NCI-H2107 treated with DMSO at 0.1 percent for 48 hours (cell line): Measurements from ENCODE around the gene HSD11B1L.
A peak's percentile ranks its signal among the peaks of the same experiment; 100 is the strongest.
"Not testable (repeated sequence)": the region's sequence is repeated elsewhere in the genome, so short reads cannot be mapped to it uniquely, and the experiment has no call there.

Source experiments
- DNase-seq: peaks from one replicate; lab custom pipeline; 2025; ENCODE audit not compliant: unreplicated experiment; lab: John Stamatoyannopoulos, UW

The HSD11B1L gene

DNA sequence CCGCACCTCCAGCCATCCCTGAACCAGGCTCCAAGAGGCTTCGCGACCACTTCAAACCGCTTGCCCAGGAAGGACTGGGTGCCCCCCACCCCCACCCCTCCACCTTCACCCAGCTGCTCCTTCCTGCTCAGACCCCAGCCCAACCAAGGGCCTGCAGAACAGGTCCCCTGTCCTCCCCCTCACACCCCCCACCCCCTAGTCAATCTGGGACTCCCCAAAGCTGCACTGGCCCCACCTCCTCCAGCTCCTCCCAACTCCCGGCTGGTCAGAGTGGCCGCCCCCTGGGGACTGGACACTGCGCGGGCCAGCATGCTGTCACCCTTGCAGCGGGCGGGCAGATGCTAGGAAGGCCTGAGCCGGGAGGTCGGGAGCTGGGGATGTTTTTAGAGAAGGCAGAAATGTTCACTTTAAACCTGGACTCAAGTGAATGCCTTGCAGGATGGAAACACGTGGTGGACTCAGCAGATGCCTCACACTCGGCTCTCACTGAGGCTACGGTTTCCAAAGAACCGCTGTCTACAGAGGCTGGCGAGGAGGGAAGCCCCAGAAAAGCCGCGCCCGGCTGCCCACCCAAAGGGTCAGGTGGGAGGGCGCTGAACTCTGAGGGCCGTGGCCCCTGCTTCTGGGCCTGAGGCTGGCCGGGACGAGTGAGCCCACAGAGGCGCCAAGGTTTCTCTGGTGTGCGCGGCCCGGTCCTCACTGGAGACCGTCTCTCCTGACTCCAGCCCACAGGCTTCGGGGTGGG, 17.2 kb downstream of the HSD11B1L start:
- DNase-seq = no peak

DNA sequence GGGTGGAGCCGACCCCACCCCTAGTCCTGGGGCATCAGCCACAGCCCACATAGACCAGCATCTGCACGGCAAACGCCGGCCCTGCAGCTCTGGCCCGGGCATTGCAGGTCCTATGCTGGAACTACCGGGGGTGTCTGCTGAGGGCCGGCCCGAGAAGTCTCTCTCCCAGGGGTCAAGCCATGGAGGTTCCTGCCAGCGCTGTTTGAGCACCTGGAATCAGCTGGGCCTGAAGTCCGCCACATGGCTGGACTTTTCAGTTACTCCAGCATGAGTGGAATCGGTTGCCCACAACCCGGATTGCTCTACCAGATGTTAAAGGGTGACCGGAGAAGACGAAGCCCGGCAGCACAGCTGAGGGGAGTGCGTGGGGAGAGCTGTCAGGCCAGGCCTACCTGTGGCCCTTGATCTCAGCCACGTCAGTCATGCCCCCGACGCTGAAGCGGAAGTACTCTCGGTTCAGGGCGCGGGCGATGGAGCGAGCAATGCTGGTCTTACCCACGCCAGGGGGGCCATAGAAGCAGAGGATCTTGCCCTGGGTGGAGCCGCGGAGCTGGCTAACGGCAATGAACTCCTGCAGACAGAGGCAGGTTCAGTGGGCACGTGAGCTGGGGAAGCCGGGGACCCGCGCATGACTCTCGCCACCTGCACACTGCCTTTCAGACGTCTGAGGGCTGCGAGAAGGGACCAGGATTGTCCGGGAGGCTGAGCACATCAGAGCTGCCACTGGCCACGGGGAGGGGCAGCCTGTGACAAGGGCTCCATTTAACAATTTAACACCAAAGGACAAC, 18.0 kb downstream of the HSD11B1L start:
- no peak for DNase-seq

DNA sequence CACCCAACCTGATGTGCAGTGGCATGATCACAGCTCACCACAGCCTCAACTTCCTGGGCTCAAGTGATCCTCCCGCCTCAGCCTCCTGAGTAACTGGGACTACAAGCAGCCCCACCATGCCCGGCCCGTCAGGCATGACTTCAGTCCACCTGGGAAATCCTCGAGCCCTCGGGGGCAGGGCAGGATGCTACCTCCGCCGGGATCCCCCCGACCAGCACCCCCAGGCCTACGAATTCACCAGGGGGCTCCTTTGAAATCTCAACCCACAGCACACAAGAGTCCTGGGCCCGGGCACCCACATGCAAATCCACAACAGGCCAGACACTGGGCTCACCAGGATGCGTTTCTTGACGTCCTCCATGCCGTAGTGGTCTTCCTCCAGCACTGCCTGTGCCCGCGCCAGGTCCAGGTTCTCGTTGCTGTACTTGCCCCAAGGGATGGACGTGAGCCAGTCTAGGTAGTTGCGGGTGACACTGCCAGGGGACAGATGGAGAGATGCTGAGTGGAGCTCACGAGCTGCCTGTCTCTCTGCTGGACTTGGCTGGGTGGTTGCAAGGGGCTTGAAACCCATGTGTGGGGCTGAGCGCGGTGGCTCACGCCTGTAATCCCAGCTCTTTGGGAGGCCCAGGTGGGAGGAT, 19.7 kb downstream of the HSD11B1L start:
- no peak for DNase-seq

DNA sequence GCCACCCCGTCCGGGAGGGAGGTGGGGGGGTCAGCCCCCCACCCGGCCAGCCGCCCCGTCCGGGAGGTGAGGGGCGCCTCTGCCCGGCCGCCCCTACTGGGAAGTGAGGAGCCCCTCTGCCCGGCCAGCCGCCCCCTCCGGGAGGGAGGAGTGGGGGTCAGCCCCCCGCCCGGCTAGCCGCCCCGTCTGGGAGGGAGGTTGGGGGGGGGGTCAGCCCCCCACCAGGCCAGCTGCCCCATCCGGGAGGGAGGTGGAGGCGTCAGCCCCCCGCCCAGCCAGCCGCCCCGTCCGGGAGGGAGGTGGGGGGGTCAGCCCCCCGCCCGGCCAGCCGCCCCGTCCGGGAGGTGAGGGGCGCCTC, 21.2 kb downstream of the HSD11B1L start:
- DNase-seq = not testable (repeated sequence)

DNA sequence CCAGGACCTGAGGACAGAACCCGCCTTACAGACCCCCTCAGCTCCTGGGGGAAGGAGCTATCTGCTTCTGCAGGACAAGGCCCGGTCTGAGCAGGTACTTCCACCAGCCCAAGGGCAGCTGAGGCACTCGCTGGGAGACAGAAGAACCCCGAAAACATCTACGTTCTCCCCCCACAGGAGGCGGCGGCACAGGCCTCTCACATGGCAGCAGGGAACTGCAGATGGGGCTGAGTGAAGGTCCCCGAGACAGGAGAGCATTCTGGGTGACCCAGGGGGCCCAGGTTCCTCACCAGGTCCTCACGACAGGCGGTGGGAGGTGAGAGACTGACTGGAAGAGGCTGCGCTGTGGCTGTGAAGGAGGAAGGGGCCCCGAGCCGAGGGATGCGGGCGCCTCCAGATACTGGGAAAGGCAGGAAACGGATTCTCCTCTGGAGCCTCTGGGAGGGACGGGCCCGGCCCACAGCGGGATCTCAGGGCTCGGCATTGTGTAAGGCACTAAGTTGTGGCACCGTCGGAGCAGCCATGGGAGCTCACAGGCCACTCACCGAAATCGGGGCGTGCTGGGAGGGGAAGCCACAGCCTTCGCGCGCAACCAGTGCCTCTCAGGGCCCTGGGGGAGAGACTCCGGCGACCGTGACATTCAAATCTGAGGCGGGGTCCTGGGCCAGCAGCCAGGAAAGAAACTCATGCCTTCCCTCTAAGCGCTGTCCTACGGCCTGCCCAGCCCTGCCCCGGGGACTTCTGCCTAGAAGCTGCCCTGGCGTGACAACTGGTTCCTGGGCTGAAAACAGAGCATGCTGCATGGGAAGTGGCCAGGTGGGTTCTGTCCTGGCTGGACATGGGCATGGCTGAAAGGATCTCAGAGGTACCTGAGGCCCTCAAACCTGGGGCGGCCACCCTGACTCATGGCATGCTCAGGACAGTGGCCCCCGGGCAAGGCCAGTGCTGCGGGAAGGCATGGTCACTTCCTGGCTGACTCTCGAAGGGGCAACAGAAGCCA, 23.3 kb downstream of the HSD11B1L start:
- DNase-seq = no peak

DNA sequence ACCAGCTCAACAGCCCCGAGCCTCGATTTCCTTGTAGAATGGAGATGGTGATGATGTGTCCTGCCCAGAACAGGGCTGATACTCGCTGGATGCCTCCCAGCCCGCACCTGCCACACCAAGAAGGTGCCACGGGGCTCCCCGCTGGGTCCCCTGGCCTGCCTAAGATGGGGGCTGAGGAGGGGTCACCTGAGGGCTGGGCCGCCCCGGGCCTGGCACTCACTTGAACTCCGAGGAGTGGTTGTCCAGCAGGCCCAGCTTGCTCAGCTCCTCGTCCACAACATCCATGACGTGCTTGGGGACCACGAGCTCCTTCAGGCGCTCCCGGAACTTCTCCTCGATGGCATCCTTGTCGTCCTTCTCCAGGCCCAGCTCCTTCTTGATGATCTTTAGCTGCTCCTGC, 24.7 kb downstream of the HSD11B1L start:
- DNase-seq = no peak

DNA sequence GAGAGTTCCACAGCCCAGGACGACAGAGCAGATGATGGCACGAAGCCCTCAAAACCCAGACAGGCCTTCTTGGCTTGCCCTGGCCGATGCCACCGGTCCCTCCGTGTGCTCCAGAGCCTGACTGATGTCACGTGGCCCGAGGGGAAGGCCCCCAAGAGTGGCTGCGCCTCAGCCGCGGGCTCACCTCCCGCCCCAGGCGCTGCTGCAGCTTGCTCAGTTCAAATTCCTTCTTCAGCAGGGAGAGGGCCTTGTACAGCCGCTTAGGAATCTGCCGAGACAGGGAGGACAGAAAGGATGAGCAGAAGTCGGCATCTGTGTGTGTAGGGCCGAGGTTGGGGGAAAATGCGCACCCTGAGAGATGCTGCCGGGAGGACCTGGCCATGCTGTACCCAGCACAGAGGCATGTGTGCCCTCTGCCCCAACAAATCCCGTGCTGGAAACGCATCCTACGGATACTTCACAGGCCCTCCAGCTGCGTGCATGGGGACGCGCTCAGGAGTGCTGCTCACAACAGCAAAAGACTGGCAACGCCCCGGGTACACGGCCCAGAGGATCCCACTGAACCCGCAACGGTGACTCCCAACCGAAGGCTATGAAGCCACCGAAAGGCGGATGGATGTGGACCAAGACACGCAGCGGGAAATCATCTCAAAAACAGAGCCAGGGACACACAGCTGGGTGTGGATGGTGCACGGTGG, 26.2 kb downstream of the HSD11B1L start:
- no peak for DNase-seq

DNA sequence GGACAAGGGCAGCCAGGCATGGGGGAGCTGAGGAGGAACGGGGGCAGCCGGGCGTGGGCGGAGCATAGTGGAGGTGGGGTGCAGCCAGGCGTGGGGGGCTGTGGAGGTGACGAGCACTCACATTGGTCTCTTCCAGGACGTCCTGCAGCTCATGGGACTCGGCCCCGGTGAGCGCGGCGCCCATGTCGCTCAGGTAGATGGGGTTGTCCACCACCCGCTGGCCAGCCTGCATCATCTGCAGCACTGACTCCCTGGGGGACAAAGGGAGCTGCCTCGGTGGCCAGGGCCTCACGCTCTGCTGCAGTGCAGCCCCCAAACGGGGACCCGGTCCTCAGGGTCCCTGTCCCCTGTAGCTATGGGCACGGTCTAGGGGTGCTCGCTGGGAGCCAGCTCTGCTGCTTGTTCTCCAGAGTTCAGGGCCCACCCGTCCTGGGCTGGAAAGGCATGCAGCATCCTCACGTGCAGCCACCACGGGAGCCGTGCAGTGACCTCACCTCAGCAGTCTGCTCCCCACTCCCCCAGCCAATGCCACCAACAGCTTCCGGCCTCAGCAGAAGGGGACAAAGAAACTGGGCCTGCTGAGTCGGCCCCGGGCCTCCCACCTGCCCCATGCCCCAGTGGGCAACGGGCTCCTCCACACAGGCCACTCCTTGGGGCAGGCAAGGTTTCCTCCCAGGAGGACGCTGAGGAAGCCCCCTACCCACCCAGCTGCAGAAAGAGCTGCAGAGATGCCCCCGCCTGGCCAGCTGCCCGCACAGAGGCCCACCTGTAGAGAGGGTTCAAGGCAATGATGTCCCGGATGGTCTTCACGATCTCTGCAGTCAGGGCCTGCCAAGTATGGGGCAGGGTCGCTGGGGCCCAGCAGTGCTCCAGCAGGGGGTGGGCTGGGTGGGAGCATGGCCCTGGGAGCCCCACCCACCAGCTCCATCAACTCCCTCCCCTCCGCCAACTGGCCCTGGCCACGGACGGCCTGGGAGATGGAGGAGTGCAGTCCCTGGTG, 27.0 kb downstream of the HSD11B1L start:
- DNase-seq = no peak

DNA sequence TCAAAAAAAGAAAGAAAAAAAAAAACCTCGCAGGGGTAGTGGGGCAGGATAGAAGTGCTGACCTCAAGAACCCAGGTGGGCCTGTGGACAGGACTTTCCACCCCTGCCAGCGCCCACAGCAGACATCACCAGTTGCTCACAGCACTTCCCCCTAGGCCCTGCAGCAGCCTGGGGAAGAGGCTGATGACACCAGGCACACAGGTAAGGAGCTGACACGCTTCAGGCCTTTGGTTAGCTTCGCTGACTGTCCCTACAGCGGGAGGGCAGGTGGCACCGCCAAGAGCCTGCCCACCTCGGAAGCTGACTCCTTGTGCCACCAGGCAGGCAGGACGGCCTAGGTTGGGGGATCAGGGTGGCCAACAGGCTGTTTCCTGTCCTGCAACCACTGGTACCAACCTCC, 30.2 kb downstream of the HSD11B1L start:
- DNase-seq = no peak

DNA sequence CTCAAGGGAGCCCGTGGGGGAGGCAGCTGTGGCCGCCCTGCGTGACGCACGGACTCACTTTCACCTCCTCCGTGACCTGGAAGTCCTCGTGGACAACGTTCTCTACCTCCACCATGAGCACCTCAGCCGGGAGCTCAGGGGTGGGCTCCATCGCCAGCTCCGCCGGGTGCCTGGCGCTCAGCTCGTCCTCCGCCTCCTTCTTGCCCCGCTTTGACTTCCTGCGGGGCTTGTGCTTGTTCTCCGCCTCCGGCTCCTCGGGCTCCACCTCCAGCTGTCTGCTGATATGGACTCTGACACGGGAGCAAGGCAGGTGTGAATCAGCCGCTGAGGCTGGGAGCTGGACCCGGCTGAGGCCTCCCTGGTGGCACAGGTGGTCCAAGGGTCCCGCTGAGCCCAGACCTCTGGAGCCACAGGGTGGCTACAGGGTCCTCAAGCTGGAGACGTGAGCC, 30.9 kb downstream of the HSD11B1L start:
- no peak for DNase-seq

DNA sequence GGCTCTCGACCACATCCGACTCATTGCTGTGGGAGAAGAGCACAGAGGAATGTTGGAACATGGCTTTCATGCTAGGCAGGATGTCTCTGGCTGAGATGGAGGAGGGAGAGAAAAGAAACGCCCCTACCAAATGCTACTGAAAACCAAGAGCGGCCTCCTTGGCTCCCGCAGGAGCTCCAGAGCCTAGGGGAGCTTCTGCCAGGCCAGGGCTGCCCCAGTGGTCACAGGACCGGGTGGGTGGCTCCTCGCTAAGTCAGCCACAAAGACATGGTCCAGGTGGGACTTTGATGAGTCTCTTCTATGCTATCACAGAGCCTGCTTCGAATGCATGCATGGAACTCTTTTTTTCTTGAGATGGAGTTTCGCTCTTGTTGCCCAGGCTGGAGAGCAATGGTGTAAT, 32.4 kb downstream of the HSD11B1L start:
- DNase-seq = no peak

DNA sequence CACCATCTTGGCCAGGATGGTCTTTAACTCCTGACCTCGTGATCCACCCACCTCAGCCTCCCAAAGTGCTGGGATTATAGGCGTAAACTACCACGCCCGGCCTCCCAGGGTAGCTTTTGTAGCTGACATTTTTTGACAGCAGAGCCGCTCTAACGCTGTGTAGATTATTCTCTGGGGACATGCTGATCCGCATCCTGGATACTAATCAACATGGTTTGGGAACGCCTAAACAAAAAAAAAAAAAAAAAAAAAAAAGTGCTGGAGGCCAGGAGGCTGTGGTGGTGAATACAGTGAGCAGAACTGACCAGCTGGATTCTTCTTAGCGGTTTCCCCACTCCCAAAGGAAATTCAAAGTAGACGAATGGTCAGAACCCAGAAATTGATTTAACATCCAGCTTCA, 34.0 kb downstream of the HSD11B1L start:
- no peak for DNase-seq

DNA sequence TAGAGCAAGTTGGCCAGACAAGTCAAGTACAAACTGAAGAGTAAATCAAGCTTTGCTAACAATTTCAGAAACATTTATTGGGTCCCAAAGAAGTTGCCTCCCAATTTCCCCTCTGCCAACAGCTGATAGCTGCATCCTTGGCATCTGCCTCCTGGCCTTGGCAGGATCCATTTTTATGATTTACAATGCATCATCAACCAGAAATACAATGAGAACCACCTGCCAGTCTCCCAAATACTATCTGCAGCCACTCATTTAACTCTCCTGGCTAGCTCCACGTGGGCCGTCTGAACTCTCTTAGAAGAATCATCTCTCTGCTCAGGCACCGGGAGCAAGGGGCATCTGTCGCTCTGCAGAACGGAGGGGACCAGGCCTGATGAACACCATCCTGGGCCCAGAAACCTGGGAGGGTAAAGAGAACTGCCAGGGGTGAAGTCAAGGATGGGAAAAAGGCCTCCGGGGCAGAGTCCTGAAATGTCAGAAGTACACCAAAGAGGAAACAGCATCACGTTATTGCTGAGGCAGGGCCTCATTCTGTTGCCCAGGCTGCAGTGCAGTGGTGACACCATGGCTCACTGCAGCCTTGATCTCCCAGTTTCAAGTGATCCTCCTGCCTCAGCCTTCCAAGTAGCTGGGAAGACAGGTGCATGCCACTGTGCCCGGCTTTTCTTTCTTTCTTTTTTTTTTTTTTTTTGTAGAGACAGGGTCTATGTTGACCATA, 36.5 kb downstream of the HSD11B1L start:
- no peak for DNase-seq

DNA sequence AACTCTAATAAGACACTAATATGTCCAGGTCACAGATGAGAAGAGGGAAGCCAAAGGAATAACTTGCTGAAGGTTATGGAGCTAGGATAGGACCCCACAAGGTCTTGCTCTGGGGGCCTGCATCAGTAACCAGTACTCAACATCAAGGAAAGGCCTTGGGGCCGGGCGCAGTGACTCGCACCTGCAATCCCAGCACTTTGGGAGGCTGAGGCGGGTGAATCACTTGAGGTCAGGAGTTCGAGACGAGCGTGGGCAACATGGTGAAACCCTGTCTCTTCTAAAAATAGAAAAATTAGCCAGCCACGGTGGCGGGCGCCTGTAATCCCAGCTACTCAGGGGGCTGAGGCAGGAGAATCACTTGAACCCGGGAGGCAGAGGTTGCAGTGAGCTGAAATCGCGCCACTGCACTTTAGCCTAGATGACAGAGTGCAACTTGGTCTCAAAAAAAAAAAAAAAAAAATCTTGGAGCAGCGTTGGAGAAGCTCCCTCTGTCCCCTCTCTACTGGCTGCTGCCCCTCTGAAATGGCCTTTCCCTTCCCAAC, 37.3 kb downstream of the HSD11B1L start:
- DNase-seq = no peak

DNA sequence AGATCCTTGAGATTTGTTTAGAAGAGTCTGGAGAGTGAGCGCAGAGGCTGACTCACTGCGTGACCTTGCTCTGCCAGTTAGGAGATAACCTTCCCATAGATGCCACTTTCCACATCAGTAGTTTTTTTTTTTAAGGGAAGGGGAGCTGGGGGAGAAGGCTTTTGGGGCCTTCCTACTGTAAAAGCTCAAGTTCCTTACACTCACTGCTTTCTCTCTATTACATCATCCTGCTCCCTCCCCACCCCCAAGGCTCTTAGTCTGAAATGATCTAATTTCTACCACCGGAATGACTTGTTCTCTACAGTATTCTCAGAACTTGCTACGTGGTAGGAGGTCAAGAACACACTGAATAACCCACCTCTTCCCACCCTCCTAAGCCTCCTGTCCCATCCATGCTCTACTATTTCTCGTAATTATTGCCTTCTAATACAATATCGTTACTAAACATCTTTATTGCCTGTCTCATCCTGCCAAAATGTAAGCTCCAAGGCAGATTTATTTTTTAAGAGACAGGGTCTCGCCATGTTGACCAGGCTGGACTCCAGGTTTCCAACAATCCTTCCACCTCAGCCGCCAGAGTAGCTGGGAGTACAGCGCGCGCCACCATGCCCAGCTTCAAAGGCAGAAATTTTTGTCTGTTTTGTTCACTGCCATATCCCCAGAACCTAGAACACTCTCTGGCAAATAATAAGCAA, 37.9 kb downstream of the HSD11B1L start:
- DNase-seq = peak; percentile 10

DNA sequence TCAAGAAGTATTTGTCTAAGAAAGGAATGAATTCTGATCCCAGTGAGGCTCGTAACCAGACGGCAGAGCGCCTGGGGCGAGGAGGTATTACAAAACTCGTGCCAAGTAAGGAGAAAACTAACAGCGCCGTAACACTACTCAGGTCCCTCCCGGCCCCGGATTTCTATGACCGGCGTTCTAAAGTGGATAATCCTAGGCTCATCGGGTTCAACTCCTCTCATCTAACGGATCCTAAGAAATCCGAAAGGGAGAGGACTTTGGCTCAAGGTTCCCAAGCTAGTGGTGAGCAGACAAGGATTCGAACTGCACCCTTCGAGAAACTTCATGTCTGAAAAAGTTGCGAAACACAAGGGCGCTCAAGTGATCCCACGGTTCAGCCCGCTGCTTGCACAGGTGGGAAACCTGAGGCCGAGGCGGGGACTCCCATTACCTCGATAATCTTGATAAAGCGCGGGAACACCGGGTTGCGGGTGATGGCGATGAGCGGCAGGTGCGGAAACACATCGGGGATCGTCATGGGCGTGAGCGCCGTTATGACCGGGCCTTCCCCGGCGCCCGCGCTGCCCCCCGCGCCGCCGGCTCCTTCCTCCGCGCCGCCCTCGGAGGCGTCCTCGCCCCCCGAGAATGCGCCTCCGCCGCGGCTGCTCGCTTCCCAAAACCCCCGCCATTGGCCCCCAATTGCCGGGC, 38.6 kb downstream of the HSD11B1L start:
- no peak for DNase-seq
